Osteocyte (in vitro differentiated cells): ENCODE results near the gene VIPR2. TPM values are rescaled to one million over a fixed set of nuclear protein-coding genes. Genes with fewer than 3 reads are reported as not detected.
A peak's percentile ranks its signal among the peaks of the same experiment; 100 is the strongest.

Experiments
- DNase-seq: peaks from one replicate; pipeline ENCODE4 v3.0.0; 2021; ENCODE audit warnings: mixed read lengths; ENCODE audit not compliant: unreplicated experiment; ENCODE audit errors: extremely low spot score
- H3K27ac Mint-ChIP-seq: one replicate; pipeline ENCODE4 v1.8.0; 2021; ENCODE audit warnings: mild to moderate bottlenecking, mixed read lengths; ENCODE audit not compliant: unreplicated experiment
- H3K27me3 Mint-ChIP-seq: one replicate; pipeline ENCODE4 v1.8.0; 2021; ENCODE audit warnings: mixed read lengths; ENCODE audit not compliant: unreplicated experiment
- H3K36me3 Mint-ChIP-seq: one replicate; pipeline ENCODE4 v1.8.0; 2021; ENCODE audit warnings: mixed read lengths; ENCODE audit not compliant: unreplicated experiment
- H3K4me1 Mint-ChIP-seq: one replicate; pipeline ENCODE4 v1.8.0; 2021; ENCODE audit warnings: mixed read lengths; ENCODE audit not compliant: unreplicated experiment
- H3K4me3 Mint-ChIP-seq: one replicate; pipeline ENCODE4 v1.8.0; 2021; ENCODE audit warnings: mild to moderate bottlenecking, moderate library complexity, mixed read lengths; ENCODE audit not compliant: unreplicated experiment
- H3K9me3 Mint-ChIP-seq: one replicate; pipeline ENCODE4 v1.8.0; 2021; ENCODE audit warnings: mixed read lengths; ENCODE audit not compliant: unreplicated experiment
- total RNA-seq: library from RNA; stranded (reverse); gene quantifications from 2 replicates; pipeline ENCODE4 v1.2.1, GENCODE V29; 2021
- TF ChIP-seq, protein P1 (sequence below): fragments of 200-600 bp; sonication (generic); IDR thresholded peaks from 2 replicates; pipeline ENCODE4 v1.5.0; 2021; ENCODE audit warnings: antibody characterized with exemption, mild to moderate bottlenecking, moderate library complexity

VIPR2 gene
- total RNA-seq, 1 donor from 2014 or later = 0.19 TPM

DNA sequence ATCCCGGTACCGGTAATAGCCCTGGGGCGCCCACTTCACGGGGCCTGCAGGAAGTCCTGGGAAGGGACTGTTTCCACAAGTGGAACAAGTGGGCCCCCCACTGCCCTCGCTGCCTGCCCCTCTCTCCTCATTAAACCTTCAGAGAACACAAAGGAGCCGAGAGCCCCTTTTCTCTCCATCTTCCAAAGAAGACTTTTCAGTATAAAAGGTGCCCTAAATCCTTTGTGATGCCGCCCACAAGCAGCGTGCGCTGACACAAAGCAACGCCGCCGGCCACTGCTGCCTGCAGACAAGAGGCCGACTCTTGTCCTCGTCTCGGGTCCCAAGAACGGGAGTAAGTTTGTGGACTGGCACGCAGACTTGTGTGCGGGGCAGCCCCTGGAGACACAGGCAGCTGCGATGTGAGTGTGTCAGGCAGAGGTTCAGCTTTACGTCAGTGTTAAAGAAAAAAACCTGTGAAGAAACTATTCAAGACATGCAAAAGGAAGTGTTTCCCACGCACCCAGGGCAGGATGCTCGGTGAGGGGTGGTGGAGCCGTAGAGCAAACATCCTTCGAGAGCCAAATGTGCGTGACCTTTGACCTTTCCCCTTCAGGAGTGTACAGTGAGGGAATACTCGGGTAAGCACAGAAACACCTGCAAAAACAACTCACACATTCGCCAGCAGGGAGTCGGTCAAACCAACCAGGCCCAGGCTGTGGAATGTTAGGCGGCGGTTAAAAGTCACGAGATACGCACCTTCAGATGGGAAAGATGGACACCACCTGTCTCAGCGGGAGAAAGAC, 118.2 kb downstream of the VIPR2 start:
- Mint-ChIP-seq H3K4me3 (no peak overlapping the region), H3K27ac (peak overlapping the region; percentile 60), H3K4me1 (peaks cover 27% of the 10 kb centered on the region), H3K9me3 (no peaks in the 10 kb centered on the region), H3K36me3 (no peaks in the 10 kb centered on the region), H3K27me3 (peaks cover 28% of the 10 kb centered on the region)
- peak; percentile 78 for DNase-seq
- TF ChIP-seq, protein P1, sequence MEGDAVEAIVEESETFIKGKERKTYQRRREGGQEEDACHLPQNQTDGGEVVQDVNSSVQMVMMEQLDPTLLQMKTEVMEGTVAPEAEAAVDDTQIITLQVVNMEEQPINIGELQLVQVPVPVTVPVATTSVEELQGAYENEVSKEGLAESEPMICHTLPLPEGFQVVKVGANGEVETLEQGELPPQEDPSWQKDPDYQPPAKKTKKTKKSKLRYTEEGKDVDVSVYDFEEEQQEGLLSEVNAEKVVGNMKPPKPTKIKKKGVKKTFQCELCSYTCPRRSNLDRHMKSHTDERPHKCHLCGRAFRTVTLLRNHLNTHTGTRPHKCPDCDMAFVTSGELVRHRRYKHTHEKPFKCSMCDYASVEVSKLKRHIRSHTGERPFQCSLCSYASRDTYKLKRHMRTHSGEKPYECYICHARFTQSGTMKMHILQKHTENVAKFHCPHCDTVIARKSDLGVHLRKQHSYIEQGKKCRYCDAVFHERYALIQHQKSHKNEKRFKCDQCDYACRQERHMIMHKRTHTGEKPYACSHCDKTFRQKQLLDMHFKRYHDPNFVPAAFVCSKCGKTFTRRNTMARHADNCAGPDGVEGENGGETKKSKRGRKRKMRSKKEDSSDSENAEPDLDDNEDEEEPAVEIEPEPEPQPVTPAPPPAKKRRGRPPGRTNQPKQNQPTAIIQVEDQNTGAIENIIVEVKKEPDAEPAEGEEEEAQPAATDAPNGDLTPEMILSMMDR = no peak

DNA sequence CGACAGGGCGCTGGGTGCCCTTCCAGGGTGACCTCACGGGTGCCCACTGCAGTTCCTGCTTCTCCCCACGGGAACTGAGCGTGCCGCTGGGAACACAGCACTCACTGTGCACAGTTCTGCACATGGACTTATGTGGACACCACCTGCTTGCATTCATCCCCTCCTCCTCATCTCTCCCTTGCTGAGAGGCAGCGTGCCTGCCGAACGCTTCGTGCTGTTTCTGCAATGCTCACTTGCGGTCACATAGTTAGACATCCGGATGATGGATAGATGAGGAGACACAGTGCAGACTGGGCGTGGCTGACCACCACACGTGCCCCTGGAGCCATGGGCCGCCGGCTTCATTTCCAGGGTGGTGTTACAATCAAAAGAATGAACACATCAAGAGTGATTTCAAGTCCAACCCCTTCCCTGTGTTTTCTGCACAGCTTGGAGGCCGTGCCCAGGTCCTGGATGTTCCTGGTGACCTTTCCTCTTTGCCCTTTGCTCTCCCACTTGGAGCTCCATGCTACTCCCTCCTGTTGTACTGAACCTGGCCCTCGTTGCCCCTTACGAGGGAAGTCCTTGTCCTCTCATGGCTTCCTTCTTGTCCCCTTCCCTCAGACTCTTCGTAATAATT, 119.4 kb downstream of the VIPR2 start:
- Mint-ChIP-seq H3K27me3 (peaks cover 26% of the 10 kb centered on the region), H3K36me3 (no peaks in the 10 kb centered on the region), H3K27ac (no peak overlapping the region), H3K4me1 (peaks cover 24% of the 10 kb centered on the region), H3K9me3 (no peaks in the 10 kb centered on the region), H3K4me3 (no peak overlapping the region)
- DNase-seq = no peak
- TF ChIP-seq, protein P1 = no peak

GRCh38 chr7:159024280-159024951, 120.3 kb downstream of the VIPR2 start:
- DNase-seq = no peak
- no peak overlapping the region for H3K27ac Mint-ChIP-seq
- no peaks in the 10 kb centered on the region for H3K9me3 Mint-ChIP-seq
- H3K4me3 Mint-ChIP-seq = no peak overlapping the region
- H3K4me1 Mint-ChIP-seq = peaks cover 24% of the 10 kb centered on the region
- no peaks in the 10 kb centered on the region for H3K36me3 Mint-ChIP-seq
- H3K27me3 Mint-ChIP-seq = peaks cover 26% of the 10 kb centered on the region
- TF ChIP-seq, protein P1 = no peak

GRCh38 chr7:159023746-159024145, 120.9 kb downstream of the VIPR2 start:
- Mint-ChIP-seq H3K9me3 (no peaks in the 10 kb centered on the region), H3K4me1 (peaks cover 28% of the 10 kb centered on the region), H3K4me3 (no peak overlapping the region), H3K27ac (no peak overlapping the region), H3K27me3 (peaks cover 26% of the 10 kb centered on the region), H3K36me3 (no peaks in the 10 kb centered on the region)
- DNase-seq = no peak
- TF ChIP-seq, protein P1 = no peak

GRCh38 chr7:159023206-159023605, 121.5 kb downstream of the VIPR2 start:
- H3K27me3 Mint-ChIP-seq = peaks cover 25% of the 10 kb centered on the region
- no peaks in the 10 kb centered on the region for H3K9me3 Mint-ChIP-seq
- no peak overlapping the region for H3K27ac Mint-ChIP-seq
- H3K4me3 Mint-ChIP-seq = no peak overlapping the region
- DNase-seq = no peak
- peaks cover 28% of the 10 kb centered on the region for H3K4me1 Mint-ChIP-seq
- no peaks in the 10 kb centered on the region for H3K36me3 Mint-ChIP-seq
- TF ChIP-seq, protein P1 = no peak
